GM18508 (cell line): Measurements from ENCODE around the gene RASSF5.

Experiments used
- ATAC-seq: cut with Tn5 transposase; IDR thresholded peaks from one replicate; pipeline ENCODE4 v1.9.1; 2021; ENCODE audit warnings: moderate number of reproducible peaks; ENCODE audit not compliant: insufficient read depth, unreplicated experiment

RASSF5 gene

GRCh38 chr1:206507284-206508129 is at the start of gene RASSF5:
Gene RASSF5, plus strand, starts transcription at chr1:206507531. Its CDS starts 72 bp downstream, at chr1:206507603.
- no peak for ATAC-seq

- ATAC-seq = no peak
Measured at GRCh38 chr1:206459703-206460102, 47.6 kb upstream of the RASSF5 start.

- no peak for ATAC-seq
Measured at GRCh38 chr1:206460836-206461426, 46.4 kb upstream of the RASSF5 start.

- ATAC-seq = no peak
Measured at GRCh38 chr1:206461602-206462455, 45.5 kb upstream of the RASSF5 start.

- no peak for ATAC-seq
Measured at GRCh38 chr1:206463137-206463536, 44.2 kb upstream of the RASSF5 start.

- no peak for ATAC-seq
Measured at GRCh38 chr1:206463911-206464310, 43.4 kb upstream of the RASSF5 start.

GRCh38 chr1:206464456-206464964 is 42.8 kb upstream of the RASSF5 start:
- ATAC-seq = no peak

- no peak for ATAC-seq
Measured at GRCh38 chr1:206465951-206466350, 41.4 kb upstream of the RASSF5 start.

GRCh38 chr1:206466840-206467649 is 40.3 kb upstream of the RASSF5 start:
- ATAC-seq = no peak

GRCh38 chr1:206467915-206468314 is 39.4 kb upstream of the RASSF5 start:
- ATAC-seq = no peak

GRCh38 chr1:206468571-206468970 is 38.8 kb upstream of the RASSF5 start:
- ATAC-seq = no peak

GRCh38 chr1:206469411-206469932 is 37.9 kb upstream of the RASSF5 start:
- ATAC-seq = no peak

GRCh38 chr1:206469933-206470691 is 37.2 kb upstream of the RASSF5 start, which contains the start of gene IKBKE:
Gene IKBKE, plus strand, starts transcription at chr1:206470476. Its CDS starts 2,752 bp downstream, at chr1:206473228.
- ATAC-seq = no peak

GRCh38 chr1:206470692-206471414 is 36.5 kb upstream of the RASSF5 start:
- ATAC-seq = no peak

GRCh38 chr1:206471415-206471801 is 35.9 kb upstream of the RASSF5 start:
- no peak for ATAC-seq

- ATAC-seq = no peak
Measured at GRCh38 chr1:206472024-206472423, 35.3 kb upstream of the RASSF5 start.

GRCh38 chr1:206472454-206472853 is 34.9 kb upstream of the RASSF5 start:
- ATAC-seq = no peak

- no peak for ATAC-seq
Measured at GRCh38 chr1:206472886-206473285, 34.4 kb upstream of the RASSF5 start.
